Activated CD8-positive, alpha-beta memory T cell treated with anti-CD3 and anti-CD28 coated beads for 4 hours (primary cell): ENCODE results near the gene ETV3L.

Experiments used
- DNase-seq, 2 donors: peaks; one replicate each; pipeline ENCODE4 v3.0.0-alpha.2; 2020; ENCODE audit warnings: low read depth in 2 of 2

Gene ETV3L

DNA sequence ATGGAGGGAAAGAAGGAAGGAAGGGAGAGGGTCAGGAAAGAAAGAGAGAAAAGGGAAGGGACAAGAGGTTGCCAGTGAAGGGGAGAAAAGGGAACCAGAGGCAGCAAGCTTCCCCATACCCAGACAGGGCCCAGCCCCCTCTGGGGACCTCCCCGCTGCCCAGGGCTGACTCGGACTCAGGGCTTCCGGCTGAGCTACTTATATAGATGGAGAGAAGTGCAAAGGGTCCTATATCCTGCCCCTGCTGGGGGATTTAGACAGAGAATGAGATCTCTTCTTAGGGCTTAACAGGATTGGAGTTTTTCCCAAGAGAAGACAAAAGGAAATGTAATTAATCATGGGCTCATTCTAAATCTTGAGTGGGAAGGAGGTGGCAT, at the start of gene ETV3L:
Gene ETV3L (minus strand): TSS at position 176 of the 377 bp plus-strand sequence. CDS start 285 bp downstream, outside the sequence.
- DNase-seq: no peak

DNA sequence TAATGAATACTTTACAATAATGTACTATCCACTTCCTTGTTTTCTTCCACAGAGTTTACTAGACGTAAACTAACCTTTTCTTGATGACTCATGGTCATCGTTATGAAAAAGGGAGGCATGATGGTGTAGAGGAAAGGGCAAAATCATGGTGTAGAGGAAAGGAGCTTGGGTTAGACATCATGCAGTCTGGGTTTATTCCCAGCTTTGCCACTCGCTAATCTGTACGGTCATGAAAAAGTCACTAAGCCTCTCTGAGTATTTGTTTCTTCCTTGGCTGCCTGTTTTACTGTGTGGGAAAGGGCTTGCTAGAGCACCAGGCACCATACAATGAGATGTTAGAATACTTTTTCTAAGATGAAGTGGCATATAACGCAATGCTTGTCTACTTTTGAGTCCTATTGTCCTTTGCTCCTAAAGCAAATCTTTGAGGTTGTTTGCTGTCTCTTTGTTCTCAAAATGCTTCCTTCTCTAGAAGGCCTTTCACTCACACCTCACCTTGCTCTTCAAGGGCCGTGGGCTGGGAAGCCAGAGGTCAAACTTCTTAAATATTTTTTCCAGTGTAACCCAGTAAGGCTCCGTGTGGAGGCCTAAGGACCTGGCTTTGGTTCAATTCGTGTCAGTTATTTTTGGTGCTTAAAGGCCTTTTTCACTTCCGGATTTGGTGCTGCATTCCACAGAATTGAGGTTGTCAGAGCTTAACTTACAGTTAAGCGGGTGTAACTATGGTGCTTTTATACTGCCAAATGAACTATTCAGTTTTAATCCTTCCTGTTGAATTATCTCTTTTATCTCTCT, 48.5 kb upstream of the ETV3L start:
- no peak for DNase-seq

DNA sequence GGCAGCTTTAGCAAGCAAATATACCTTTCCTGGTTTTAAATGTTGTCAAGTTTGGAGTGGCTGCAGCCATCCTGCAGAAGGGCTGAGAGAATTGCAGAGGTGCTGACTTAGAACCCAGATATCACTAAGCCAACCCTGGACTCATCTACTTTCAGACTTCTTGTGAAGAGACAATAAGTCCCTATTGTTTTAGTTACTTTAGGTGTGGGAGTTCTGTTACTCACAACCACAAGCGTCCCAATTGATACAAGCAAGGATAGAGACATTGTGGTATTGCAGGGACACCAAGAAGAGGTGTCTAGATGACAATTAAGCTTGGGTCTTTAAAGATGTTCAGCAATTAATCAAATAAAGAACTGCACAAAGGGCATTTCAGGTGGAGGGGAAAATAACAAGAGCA, 47.4 kb upstream of the ETV3L start:
- DNase-seq: no peak

DNA sequence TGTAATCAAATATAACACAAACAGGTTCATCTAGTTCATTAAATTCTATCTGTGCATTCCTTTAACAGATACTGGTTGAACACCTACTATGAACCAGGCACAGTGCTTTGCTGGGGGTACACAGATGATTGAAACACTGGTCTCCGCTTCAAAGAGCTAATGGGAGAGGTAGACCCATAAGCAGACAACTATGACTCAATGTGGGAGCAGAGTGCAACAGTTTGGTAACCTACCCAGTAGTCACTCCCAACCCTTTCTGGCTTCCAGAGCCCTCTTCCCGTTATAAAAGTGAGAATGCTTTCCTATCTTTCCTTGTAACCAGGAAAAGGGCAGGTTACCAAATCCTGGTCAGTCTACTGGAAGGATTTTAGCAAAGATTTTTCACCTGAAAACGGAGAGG, 46.6 kb upstream of the ETV3L start:
- DNase-seq: no peak

DNA sequence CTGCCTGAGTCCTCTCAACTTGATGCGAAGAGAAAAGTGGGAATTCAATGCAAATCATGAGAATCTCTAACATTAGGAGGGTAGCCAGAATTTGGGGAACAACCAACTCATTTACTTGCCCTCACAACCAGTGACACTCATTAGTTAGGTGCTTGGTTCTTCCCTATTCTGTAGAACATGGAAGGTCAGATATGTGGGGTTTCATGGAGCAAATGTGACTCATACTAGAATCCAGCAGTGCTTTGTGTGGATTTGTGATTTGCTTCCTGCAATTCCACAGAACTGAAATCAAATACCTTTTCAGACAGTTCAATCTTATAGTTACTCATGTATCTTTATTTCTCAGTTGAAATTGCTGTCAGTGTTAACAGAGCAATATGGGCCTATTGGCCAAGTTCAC, 45.5 kb upstream of the ETV3L start:
- no peak for DNase-seq

DNA sequence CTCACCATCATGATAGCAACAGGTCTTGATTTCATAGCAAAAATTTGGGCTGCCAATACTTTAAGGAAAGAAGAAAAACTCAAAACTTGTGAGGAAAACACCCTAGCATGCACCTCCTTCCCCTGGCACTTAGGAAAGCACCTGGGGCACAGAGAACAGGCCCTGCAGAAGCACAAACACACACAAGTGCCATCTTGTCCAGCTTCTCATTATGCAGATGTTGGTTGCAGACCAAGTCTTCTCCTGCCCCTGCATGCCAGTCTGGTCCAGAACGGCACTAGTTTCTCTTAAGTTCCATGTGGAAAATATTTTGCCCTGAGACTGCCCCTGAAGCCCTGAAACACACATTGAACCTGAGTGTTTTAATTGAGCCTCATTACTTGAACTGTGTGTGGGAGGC, 44.9 kb upstream of the ETV3L start:
- DNase-seq: no peak

DNA sequence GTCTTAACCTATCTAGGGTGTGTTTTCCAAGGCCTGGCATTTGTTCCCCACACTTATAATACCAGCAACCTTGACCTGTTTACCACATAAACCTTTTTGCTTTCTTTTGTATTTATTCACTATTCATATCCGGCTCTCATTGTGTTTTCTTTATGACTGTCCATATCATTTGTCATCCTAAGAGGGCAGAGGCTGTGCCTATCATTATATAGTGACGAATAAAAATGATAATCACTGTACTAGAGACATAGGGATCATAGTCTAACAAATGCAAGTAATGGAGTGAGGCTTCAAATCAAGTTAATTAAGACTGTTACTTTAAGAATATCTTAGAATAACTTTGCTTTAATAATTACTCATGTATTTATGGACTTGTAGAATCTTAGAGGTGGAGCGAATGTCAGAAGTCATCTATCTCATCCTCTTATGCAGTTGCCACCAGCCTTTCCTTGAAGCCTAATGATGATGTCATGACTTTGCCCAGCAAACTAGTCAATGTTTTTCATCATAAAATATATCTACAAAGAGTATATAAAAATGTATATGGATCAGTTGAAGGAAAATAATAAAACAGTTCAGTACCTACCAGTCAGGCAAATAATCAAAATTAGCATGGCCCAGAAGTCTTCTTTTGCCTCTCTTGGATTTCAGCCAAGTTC, 43.3 kb upstream of the ETV3L start:
- DNase-seq: no peak

DNA sequence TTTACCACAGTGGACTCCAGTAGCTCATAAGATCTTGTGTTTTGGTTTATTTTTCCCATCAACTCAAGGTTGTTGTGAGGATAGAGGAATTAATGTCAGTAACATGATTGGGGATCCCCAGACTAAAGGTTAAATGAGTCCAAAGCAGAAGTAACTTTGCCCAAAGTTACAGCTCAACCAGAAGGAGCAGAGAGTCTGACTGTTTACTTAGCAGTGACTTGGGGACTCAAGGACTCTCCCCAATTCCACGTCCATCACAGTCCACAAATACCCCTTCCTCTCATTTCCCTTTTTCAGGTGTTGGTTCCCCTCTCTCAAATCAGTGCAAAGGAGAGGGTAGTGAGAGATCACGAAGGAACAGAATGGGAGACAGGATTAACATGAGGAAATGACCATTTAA, 42.6 kb upstream of the ETV3L start:
- no peak for DNase-seq

DNA sequence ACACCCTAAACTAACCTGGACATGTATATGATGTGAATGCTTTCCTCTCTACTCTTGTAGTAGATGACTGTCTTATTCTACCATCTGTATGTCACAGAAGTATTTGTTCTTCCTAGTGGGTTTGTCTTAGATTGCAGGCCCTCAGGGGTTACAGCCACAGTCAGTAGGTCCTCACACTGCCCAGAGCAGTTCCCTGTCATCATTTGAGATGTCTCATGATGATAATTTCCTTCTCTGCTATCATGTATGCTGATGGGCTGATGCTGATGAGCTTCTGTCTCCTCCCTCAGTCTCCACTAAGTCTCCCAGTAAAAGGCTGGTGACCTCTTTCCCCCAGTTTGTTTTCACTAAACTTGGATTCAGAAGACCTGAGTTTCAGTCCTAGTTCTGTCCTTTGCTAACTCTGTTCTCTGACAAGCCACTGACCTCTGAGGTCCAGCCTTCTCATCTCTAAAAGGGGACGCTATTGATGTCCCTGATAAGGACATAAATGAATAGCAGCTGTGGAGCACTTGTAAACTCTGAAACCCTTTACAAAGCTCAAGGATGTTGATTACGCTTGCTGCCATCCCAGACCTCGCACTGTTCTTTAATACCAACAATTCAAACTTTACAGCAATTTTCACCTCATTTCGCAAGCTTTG, 41.7 kb upstream of the ETV3L start:
- DNase-seq: no peak

DNA sequence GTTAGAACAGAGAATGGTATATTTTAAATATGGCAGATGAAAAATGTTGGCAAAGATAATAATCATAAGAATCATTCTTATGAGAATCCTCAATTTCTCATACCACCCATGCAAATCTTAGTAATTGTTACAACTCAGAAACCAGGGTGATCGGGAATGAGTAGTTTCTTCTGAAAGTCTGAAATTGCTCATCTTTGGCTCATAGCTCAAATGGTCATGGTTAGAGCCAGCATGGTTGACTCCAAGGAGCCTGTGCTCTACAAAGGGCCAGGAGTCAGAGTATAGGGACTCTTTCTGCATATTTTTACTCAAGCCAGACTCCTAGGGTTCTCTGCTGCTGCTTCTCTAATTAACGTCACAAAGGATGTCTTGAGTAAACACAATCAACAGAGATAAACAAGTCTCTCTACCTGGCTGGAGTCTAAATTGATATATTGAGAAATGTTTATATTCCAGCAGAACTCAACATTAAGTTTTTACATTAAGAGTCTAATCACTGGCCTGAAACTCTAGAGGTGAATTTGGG, 40.5 kb upstream of the ETV3L start:
- no peak for DNase-seq

DNA sequence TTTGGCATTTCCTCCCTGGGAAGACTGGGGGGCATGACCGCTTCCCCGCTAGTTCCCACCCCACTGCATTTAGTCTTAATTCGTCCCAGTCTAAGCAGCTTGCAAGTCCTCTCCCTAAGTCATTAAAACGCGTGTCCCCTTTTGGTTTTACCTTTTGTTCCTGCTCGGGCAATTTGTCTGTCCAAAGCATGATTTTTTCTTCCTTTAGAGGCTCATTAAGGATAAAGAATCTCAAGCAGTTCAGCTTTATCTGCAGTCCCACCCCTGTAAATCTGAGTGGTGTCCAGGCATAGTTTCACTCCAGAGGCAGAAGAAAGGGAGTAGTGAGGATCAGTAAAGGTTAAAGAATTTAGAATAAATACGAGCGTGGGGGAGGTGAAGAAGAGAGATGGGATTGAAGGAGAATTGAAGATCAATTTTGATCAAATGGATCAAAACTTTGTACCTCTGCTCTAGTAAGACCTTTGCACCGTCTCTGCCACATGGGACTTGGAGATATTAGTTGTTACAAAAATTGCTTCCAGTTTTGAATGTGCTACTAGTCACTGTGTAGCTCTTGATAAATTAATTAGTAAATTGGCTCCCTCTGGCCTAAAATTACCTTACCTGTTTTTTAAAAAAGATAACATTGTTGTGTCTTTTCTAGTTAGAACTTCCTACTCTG, 39.6 kb upstream of the ETV3L start:
- no peak for DNase-seq

DNA sequence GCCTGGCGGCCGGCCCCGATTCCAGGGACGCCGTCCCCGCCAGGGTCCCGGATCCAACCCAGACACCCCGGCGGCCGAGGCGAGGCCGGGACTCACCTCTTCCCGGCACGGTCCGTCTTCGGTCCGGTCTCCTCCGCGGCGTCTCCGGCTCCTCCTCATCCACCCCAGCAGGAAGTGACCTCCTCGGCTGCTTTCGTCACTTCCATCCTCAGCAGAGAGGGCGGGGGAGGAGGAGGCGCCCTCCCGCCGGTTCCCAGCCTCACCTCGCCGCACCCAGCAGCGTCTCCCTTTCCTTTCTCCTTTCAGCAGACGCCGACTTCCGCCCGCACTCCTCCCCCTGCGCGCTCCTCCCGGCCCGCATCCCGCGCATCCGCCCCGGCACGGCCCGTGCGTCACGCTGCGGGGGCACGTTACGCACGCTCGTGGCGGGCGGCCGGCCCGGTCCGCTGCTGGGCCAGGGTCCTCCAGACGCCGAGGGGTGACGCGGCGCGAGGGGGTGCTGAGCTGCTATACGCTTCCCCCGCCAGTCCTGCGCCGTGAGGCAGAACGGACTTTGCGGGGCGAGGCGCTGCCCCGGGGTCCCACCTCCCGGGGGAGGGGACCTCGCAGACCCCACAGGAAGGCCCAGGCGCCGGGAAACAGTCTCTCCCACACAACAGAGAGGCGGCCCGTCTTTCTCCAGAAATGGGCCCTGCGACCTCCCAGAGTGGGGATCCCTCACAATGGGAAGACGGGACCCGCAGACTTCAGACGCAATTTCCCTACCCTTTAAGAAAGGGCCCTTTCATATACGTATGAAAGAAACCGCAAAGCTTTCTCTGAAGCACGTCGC, 38.8 kb upstream of the ETV3L start, which contains the start of gene ETV3:
Gene ETV3 (minus strand): TSS at position 176 of the 832 bp plus-strand sequence. CDS start 2,043 bp downstream, outside the sequence.
- peak; percentile 60 to 73 for DNase-seq

DNA sequence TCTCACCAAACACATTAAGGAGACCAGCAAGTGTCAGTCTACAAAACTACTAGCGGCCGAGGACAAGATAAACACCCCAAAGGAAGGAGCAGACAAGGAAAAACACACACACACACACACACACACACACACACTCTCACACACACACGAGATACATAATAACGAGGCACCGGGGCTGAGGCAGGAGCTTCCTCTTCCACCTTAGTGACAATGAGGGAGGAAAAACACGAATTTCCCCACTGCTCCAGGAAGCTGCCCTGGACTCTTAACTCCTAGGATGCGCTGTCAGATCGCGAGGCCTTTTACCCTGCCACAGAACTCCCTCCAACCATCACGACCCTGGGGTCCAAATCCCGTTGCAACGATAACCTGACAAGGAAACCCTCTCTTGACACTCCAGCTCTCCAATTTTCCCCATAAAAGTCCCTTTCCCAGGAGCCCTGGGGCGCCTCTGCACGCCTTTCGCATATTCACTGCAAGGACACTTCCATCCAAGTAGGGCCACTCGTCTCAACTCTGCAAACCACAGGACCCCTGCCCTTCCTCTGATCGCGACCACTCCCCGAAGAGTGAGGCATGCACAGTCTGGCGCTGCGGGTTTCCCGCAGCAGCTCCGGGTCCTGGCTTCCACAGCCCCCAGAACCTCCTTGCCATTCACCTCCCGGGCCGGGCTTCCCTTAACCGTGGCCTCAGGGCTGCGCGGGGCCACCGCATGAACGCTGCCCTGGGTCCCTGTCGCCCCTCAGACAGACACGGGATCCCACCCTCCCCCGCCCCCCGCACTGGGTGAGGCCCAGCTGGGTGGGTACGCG, 38.0 kb upstream of the ETV3L start:
- DNase-seq: no peak

DNA sequence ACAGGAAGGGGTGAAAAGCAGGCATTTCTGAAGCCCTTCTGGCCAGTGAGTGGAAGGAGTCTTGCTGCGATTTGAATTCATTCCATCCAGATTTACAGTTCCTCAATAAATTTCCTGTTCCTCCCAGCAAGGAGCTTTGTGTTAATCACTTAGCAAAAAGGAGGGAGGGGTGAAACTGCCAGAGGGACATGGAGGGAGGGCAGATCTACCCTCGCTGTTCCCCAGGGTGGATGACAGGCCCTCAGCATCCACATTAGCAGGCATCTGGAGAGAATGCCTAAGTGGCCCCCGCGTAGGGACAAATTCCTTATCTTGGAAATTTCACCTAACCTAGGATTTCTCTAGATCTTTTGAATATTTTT, 37.4 kb upstream of the ETV3L start:
- no peak for DNase-seq

DNA sequence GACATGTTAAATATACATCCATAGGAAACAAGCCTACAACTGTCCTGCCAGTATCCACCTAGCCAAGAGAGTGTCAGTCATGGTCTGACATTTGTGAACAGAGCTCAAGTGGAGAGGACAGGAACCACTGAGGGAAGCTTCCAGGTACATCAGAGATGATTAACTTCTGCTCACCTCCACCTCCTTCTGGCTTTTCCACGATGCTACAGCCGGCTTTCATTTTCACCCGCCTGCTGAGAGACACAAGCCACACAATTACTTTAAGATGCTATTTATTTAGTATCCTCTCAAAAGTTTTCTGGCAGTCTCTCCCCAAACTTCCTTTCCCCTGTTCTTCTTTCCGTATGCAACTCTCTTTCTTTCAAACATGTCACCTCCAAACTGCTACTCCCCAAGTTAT, 36.5 kb upstream of the ETV3L start:
- no peak for DNase-seq

DNA sequence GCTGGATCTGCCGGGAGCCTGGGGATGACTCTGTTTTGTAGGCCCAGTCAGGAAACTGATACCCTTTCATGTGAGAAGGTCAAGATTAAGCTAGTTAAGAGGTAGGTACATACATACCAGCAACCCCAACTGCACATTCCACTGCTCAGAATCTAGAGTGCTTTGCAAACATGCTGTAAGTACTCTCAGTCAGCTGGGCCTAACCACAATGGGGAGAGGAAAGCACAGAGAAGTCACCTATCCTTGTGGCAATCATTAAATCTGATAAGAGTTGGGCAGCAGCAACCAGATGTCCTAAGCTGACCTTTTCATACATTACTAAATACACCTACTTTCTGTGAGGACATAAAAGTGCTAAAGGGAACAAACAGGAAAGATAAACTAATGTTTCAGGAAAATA, 36.0 kb upstream of the ETV3L start:
- DNase-seq: no peak

DNA sequence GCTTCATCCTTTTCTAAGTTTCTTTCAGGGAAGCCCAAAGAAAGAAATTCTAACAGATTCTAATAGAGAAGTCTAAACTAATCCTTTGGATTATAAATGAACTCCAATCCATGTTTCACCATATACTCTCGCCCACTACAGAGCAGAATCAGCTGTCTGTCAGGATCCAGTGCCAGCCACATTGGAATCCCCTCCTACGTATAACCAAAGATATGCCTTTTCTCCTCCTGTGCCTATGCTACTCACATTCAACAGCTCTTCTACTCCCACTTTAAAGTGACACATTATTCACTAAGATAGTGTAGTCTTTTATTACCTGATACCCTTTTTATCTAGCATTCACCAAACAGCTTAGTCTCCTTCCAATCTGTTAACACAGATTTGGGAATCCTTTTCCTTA, 35.5 kb upstream of the ETV3L start:
- no peak for DNase-seq

DNA sequence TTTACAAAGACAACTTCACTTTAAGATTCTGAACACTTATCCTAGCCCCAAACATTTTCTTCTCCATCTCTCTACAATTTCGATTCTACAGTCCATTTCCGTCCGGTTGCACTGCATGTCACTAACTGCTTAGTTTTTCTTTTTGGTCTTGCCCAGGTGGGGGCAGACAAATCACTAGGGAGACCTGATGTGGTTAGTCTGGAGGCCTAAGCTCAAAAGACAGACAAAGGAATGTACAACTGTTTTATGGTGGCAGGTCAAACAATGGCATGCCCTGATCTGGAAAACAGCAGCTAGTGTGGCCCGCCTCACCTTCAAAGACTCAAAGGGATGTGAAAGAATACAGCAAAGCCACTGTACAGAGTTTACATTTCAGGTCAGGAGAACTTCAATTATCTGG, 34.8 kb upstream of the ETV3L start:
- no peak for DNase-seq

DNA sequence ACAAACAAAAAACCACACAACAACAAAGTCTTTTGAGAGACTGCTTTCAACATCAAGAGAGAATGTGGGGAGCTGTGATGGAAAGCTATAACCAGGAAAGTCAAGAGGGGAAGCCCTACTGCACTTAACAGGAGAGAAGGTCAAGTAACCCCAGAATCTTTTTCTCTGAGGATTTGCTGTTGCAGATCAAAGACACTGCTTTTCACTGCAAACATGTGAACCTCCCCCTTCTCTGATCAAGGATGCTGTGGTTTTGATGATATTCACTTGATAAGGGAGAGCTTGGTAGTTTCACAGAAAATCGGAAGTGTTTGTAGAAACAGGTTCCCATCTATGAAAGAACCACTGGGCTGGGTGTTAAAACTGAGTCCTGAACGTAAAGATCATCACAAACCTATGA, 33.8 kb upstream of the ETV3L start:
- no peak for DNase-seq

DNA sequence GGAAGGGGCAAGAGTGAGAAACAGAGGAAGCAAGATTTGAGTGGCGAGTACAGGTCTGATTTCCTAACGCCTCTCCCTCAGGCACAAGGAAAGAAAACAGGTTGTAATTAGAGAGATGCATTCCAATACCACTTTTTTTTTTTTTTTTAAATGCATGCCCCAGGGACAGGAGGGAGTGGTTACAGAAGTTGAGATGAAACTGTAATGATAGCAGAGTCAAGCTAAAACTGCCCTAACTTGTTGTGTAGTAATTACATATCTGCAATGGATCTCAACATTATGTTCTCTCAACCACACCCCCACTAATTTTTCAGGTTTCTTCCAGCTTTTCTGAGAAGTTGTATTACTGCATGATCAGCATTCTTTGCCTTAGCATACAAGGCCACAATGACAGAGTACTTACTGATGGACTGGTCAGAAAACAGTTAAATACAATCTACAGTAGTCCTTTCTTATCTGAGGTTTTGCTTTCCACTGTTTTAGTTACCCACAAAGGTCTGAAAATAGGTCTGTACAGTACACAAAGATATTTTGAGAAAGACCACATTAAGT, 33.1 kb upstream of the ETV3L start:
- no peak for DNase-seq
